HG03521 (cell line): ENCODE results near the gene CDH13.

Source experiments
- ATAC-seq: cut with Tn5 transposase; IDR thresholded peaks from one replicate; pipeline ENCODE4 v1.9.1; 2021; ENCODE audit warnings: mild to moderate bottlenecking, moderate library complexity; ENCODE audit not compliant: unreplicated experiment

Gene CDH13

GRCh38 chr16:83762141-83762991, 1135.6 kb downstream of the CDH13 start:
- ATAC-seq = no peak

- ATAC-seq = no peak
Measured at GRCh38 chr16:83762992-83763358, 1136.2 kb downstream of the CDH13 start.

GRCh38 chr16:83768986-83769385, 1142.2 kb downstream of the CDH13 start:
- ATAC-seq = no peak

GRCh38 chr16:83769397-83770008, 1142.7 kb downstream of the CDH13 start:
- no peak for ATAC-seq

- no peak for ATAC-seq
Measured at GRCh38 chr16:83771306-83771942, 1144.7 kb downstream of the CDH13 start.

GRCh38 chr16:83772806-83773205, 1146.0 kb downstream of the CDH13 start:
- ATAC-seq = no peak

- no peak for ATAC-seq
Measured at GRCh38 chr16:83774066-83774465, 1147.3 kb downstream of the CDH13 start.

GRCh38 chr16:83776944-83777343, 1150.2 kb downstream of the CDH13 start:
- ATAC-seq = no peak

- no peak for ATAC-seq
Measured at GRCh38 chr16:83779886-83780285, 1153.1 kb downstream of the CDH13 start.

- no peak for ATAC-seq
Measured at GRCh38 chr16:83785455-83785854, 1158.7 kb downstream of the CDH13 start.

- no peak for ATAC-seq
Measured at GRCh38 chr16:83789642-83790401, 1163.1 kb downstream of the CDH13 start.

- no peak for ATAC-seq
Measured at GRCh38 chr16:83791916-83792315, 1165.1 kb downstream of the CDH13 start.

- no peak for ATAC-seq
Measured at GRCh38 chr16:83792391-83792790, 1165.6 kb downstream of the CDH13 start.

GRCh38 chr16:83793179-83793578, 1166.4 kb downstream of the CDH13 start:
- ATAC-seq = no peak

- no peak for ATAC-seq
Measured at GRCh38 chr16:83794860-83795554, 1168.2 kb downstream of the CDH13 start.

- ATAC-seq = no peak
Measured at GRCh38 chr16:83797013-83797412, 1170.2 kb downstream of the CDH13 start.

- ATAC-seq = no peak
Measured at GRCh38 chr16:83799336-83799735, 1172.6 kb downstream of the CDH13 start.

- ATAC-seq = peak; percentile 68
Measured at GRCh38 chr16:83802135-83802534, 1175.4 kb downstream of the CDH13 start.

GRCh38 chr16:83802554-83803205, 1175.9 kb downstream of the CDH13 start:
- ATAC-seq = peak; percentile 8

- no peak for ATAC-seq
Measured at GRCh38 chr16:83803811-83804210, 1177.0 kb downstream of the CDH13 start.
